HG03469 (cell line): Measurements from ENCODE around the gene SERPINH1.
"Not testable (repeated sequence)": the region's sequence is repeated elsewhere in the genome, so short reads cannot be mapped to it uniquely, and the experiment has no call there.

ENCODE experiments used
- ATAC-seq: cut with Tn5 transposase; IDR thresholded peaks from one replicate; pipeline ENCODE4 v1.9.1; 2021; ENCODE audit warnings: mild to moderate bottlenecking, moderate library complexity, moderate number of reproducible peaks; ENCODE audit not compliant: unreplicated experiment

SERPINH1 gene

DNA sequence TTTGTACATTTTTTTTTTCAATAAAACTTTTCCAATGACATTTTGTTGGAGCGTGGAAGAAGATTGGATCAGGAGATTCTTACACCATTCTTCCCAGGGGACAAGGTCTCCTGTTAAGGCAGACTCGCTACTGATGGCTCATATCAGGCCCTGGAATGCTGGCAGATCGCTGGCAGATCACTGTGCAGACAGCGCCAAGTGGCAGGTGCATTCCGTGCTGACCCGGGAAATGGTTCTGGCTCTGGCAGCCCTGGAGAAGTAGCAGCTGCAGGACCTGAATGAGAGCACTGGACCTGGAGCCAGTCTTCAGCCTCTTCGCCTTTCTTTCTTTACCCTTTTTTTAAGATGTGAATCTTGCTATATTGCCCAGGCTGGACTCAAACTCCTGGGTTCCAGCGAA, 10.7 kb downstream of the SERPINH1 start:
- no peak for ATAC-seq

DNA sequence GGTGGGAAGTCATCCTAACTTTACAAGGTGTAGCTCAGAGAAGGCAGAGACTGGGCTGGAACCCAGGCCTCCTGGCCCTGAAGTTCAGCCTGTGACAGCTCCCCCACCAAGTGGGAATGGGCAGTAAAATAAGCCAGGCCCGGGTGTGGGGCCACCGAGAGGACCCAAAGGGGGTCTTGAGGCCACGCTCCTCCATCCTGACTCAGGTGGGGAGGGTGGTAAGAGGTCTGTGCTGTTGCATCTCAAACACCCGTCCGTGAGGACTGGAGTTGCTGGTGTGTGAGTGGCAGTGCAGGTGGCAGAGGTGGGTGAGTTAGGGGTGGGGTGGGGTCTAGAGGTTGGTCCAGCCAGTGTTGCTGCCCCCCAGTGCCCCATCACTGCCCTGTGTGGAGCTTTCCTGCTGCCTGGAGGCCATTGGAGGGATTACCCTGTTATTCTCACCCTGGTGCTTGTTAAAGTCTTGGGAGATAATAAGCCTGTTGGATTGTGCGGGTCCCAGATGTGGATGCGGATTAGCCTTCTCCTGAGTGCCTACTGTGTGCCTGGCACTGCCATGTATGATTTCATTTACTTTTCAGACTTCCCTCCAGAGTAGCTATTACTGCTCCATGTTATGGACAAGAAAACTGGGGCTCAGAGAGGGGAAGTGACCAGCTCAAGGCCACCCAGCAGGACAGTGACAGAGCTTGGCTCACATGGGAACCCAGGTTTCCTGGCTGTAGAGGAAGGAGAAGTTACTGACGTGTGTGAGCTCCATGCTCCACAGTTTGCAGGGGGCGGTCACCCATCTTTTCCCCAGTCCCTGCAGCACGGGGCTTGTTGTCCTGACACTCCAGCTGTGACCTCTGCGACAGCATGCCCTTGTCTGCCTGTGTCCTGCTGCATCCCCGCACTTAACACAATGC, 12.9 kb downstream of the SERPINH1 start:
- ATAC-seq: no peak

DNA sequence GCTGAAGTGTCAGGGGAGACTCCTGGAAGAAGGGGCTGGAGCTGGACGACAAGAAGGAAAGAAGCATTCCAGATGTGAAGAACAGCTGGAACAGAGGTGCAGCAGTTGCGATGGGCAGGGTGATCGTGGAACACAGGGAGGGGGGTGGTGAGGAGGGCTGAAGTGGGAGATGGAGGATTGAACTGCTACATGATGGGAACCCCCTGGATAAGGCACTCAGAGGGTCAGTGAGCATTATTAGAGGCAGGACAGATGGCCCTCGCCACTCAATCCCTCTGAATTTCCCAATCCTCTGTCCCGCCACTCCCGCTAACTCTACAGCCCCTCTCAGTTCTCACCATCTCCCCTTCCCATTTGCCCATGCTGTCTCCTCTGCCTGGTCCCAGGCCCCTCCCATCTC, 14.0 kb downstream of the SERPINH1 start:
- no peak for ATAC-seq

DNA sequence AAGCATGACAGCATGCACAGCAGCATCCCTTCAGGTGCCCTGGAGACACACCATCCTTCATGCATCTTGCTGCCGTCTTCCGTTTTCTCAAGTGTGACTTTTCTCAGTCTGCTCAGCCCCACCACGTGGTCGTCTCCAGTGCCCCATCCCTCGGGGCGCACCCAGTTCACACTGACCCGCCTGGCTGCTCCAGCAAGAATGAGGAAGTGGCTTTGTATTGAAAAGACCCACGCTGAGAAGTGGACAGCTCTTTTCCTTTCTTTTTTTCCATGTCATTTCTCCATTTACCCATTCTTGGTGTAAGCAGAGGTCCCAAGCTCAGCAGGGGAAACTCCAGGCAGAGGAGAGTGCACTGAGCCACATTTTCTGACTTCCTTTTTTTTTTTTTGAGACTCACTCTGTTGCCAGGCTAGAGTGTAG, 14.5 kb downstream of the SERPINH1 start:
- ATAC-seq: no peak

- ATAC-seq: no peak
These were observed 15.2 kb downstream of the SERPINH1 start for GRCh38 chr11:75577207-75577606.

DNA sequence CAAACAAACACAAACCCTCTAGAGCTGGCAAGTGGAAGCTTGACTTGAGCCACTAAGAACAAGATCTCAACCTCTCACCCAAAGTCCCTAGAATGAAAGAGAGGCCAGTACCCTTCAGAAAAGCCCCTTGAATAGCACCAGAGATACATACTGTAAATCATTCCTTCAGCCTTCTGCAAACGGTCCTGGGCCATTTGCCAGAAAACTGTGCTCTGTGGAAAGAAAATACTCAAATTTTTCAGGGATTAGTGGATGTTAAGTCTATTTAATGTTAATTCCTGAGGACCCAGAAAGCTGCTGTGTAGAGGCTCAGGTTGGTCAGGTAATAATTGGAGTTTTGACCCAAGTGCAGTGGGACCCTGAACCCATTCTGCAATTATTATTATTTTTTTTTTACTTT, 16.9 kb downstream of the SERPINH1 start:
- ATAC-seq: no peak

- no peak for ATAC-seq
These were observed 17.8 kb downstream of the SERPINH1 start for GRCh38 chr11:75579841-75580240.

GRCh38 chr11:75582506-75582894, 20.4 kb downstream of the SERPINH1 start:
- no peak for ATAC-seq

DNA sequence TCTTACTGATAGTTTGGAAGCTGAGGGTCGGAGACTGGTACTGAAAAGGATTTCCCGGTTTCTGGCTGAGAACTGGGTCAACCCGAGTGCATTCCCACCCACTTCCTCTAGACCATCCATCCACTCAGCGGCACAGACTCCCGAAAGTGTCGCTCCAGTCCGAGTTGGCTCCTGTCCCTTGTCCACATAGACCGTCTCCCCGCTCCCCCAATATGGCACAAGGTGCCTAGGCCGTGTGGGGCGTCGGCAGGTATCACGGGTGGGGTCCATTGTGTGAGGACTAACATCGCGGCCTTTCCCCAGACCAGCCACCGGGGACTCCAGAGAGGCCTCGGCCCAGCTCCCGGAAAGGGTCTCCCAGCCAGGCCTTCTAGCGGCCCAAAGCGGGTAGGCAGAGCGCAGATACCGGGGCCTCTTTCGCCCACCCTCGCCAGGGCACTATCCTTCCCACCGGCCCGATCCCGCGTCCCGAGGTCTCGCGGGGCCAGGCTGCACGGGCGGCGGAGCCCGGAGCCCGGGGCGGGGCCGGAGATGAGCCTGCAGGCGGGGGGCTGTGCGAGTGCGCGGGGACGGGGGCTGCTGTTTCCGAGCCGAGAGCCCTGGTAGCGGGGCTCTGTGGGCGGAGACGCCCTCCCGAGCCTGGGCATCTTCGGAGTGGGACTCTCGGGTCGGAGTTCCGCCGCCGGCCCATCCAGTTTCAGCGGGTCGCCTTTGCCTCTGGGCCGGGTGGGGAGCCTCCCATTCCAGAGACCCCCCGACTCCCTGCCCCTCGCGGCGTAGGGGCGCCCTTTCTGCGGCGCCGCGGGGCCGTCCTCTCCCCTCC, 21.1 kb downstream of the SERPINH1 start:
- no peak for ATAC-seq

GRCh38 chr11:75583718-75584658, 21.9 kb downstream of the SERPINH1 start:
- ATAC-seq: no peak

- not testable (repeated sequence) for ATAC-seq
These were observed 22.7 kb downstream of the SERPINH1 start for GRCh38 chr11:75584659-75585292.

DNA sequence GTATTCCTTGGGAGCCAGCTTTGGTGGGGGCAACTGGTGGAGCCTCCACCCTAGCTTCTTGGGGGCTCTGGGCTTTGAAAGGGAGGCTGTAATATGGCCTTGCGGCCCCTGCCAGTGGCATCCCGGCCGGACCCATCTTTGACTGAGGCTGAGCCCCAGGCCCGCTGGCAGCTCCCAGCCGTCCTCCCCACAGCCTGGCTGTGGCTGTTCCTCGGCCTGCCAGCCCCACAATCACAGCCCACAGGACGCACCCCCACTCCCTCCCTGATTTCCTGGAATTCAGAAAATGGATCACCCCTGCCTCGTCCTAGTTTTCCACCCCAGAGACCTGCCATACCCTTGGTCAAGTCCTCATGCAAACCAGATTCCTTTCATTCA, 23.2 kb downstream of the SERPINH1 start:
- ATAC-seq: no peak

DNA sequence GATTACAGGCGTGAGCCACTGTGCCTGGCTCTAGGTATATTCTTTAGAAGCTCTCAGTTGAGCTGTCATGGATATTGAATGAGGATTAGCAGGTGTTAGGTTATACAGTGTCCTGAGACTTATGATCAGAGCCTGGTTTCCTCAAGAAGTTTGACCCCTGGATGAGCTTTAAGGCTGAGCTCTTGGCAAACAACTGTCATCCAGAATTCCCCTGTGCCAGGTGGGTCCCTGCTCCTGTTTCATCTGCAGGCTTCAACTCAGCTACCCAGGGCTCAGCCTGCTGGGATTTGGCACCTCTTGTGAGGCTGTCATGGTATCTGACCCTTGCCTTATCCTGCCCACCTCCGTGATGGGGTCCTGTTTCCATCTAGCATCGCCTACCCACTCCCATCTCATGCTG, 24.3 kb downstream of the SERPINH1 start:
- ATAC-seq: no peak

GRCh38 chr11:75588051-75588481, 26.0 kb downstream of the SERPINH1 start:
- ATAC-seq: no peak

GRCh38 chr11:75589051-75589450, 27.0 kb downstream of the SERPINH1 start:
- ATAC-seq: no peak

GRCh38 chr11:75589933-75590332, 27.9 kb downstream of the SERPINH1 start:
- ATAC-seq: no peak

- ATAC-seq: no peak
These were observed 29.3 kb downstream of the SERPINH1 start for GRCh38 chr11:75591371-75591770.

GRCh38 chr11:75591966-75592365, 29.9 kb downstream of the SERPINH1 start:
- ATAC-seq: no peak

- no peak for ATAC-seq
These were observed 30.7 kb downstream of the SERPINH1 start for GRCh38 chr11:75592715-75593114.

DNA sequence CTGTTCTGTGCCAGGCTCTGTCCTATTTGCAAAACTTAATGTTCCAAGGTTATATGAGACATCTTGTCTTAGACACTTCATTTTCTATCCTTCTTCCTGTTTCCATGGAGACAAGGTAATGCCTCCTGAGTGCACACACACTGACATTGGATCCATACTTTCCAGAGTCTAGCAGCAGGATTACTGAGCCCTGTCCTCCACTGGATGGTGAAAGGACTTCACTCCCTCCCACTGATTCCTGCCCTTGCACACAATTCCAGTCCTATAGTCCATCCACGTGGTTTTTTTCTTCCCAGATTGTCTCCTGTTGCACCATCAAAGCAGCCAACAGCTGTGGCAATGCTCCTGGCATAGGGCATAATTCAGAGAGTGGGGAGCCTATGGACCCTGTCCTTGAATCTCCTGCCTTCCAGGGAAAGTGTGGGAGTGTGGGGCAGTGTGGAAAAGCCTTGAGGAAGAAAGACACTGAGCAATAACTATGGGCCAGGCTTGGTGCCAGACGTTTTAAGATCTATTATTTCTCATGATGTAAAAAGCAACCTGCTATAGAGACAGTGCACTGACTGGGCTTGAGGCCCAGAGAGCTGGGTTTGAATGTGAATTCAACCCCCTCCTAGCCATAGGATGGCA, 31.3 kb downstream of the SERPINH1 start:
- ATAC-seq: no peak
